ENCODE results near the gene AMN. TPM values are rescaled to one million over a fixed set of nuclear protein-coding genes. Genes with fewer than 3 reads are reported as not detected.

The AMN gene
- total RNA-seq, 6 experiments from 2014 or later: 7.1 to 69.1 (median 28.6) TPM

- no peak overlapping the region for H3K27ac ChIP-seq
- DNase-seq (peak in 1 of 3 donors; percentile 40), ATAC-seq (no peak)
- TF ChIP-seq POLR2A (IDR thresholded peaks at IDR 0.05): no peak
- TF ChIP-seq CTCF (IDR thresholded peaks at IDR 0.05): no peak
- H3K4me1 ChIP-seq: peaks cover 0 to 10% (median 1%) of the 10 kb centered on the region in 4 donors
- no peaks in the 10 kb centered on the region for H3K27me3 ChIP-seq
- no peak overlapping the region for H3K4me3 ChIP-seq
- intact Hi-C loops (cut with DNase I): no loop called here
- 82% methylated on average over 15 of the region's 27 CpGs for WGBS (ENCODE audit: insufficient coverage, low coverage, low lambda C conversion rate, missing lambda C conversion rate)
- no peaks in the 10 kb centered on the region for H3K9me3 ChIP-seq
- peaks cover 9 to 88% (median 42%) of the 10 kb centered on the region in 4 donors for H3K36me3 ChIP-seq
These were observed 25.0 kb downstream of the AMN start for GRCh38 chr14:102947321-102948103.

GRCh38 chr14:102948698-102949061 is 26.2 kb downstream of the AMN start:
- DNase-seq (no peak), ATAC-seq (peak in 1 of 4 donors; percentile 4)
- Histone ChIP-seq H3K4me3 (no peak overlapping the region), H3K4me1 (peaks cover 0 to 10% (median 1%) of the 10 kb centered on the region in 4 donors), H3K27me3 (no peaks in the 10 kb centered on the region), H3K9me3 (no peaks in the 10 kb centered on the region), H3K27ac (no peak overlapping the region), H3K36me3 (peaks cover 9 to 88% (median 43%) of the 10 kb centered on the region in 4 donors)
- TF ChIP-seq POLR2A (IDR thresholded peaks at IDR 0.05) (no peak), CTCF (IDR thresholded peaks at IDR 0.05) (no peak)
- WGBS (ENCODE audit: insufficient coverage, low coverage, low lambda C conversion rate, missing lambda C conversion rate): 46% methylated on average over 5 of the region's 9 CpGs
- intact Hi-C loops (cut with DNase I): no loop called here

GRCh38 chr14:102949062-102949800 is 26.8 kb downstream of the AMN start:
- Histone ChIP-seq H3K27ac (no peak overlapping the region), H3K4me1 (peaks cover 0 to 10% (median 1%) of the 10 kb centered on the region in 4 donors), H3K9me3 (no peaks in the 10 kb centered on the region), H3K27me3 (no peaks in the 10 kb centered on the region), H3K36me3 (peaks cover 9 to 88% (median 45%) of the 10 kb centered on the region in 4 donors), H3K4me3 (no peak overlapping the region)
- intact Hi-C loops (cut with DNase I): no loop called here
- no peak for DNase-seq
- WGBS (ENCODE audit: insufficient coverage, low coverage, low lambda C conversion rate, missing lambda C conversion rate): 88% methylated on average over 15 of the region's 28 CpGs
- TF ChIP-seq POLR2A (IDR thresholded peaks at IDR 0.05) (no peak), CTCF (IDR thresholded peaks at IDR 0.05) (no peak)
- ATAC-seq: peak in 3 of 4 donors; percentile 10 to 17 (median 11)

- H3K36me3 ChIP-seq: peaks cover 9 to 88% (median 48%) of the 10 kb centered on the region in 4 donors
These were observed 27.5 kb downstream of the AMN start for GRCh38 chr14:102949801-102950451.

More at GRCh38 chr14:102949801-102950451, 27.5 kb downstream of the AMN start:
- no peak overlapping the region for H3K27ac ChIP-seq
- ATAC-seq: peak; percentile 67 to 85 (median 81)
- H3K27me3 ChIP-seq: no peaks in the 10 kb centered on the region
- DNase-seq: peak in 2 of 3 donors; percentile 66 to 79
- H3K4me1 ChIP-seq: peaks cover 0 to 10% (median 1%) of the 10 kb centered on the region in 4 donors
- WGBS (ENCODE audit: insufficient coverage, low coverage, low lambda C conversion rate, missing lambda C conversion rate): 0% methylated on average over 3 of the region's 23 CpGs
- intact Hi-C loops (cut with DNase I): no loop called here
- H3K4me3 ChIP-seq: no peak overlapping the region
- no peaks in the 10 kb centered on the region for H3K9me3 ChIP-seq
- TF ChIP-seq POLR2A (IDR thresholded peaks at IDR 0.05) (no peak), CTCF (IDR thresholded peaks at IDR 0.05) (no peak)
